Vagina (tissue), 2 donors: ENCODE measurements around the gene MGME1.

Source experiments
- POLR2A ChIP-seq, 2 donors: fragments of 450-650 bp; IDR thresholded peaks; one replicate each; pipeline ENCODE4 v1.6.1; 2017; ENCODE audit warnings: antibody characterized with exemption in 2 of 2, mild to moderate bottlenecking in 2 of 2, moderate library complexity in 2 of 2
- POLR2AphosphoS5 ChIP-seq, 2 donors: sonication (generic); formaldehyde crosslinking; IDR thresholded peaks; one replicate each; pipeline ENCODE4 v1.9.0; 2017; ENCODE audit warnings: antibody characterized with exemption in 2 of 2, mild to moderate bottlenecking in 2 of 2, low read depth in 1 of 2; ENCODE audit not compliant: insufficient read depth in 1 of 2
- TF ChIP-seq, protein P1 (sequence below), 3 experiments: fragments of 450-650 bp in 2 of 3; fragments of 200-600 bp in 1 of 3; sonication (generic) in 1 of 3; IDR thresholded peaks; one replicate each; pipeline ENCODE4 v1.5.1; 2017 to 2019; ENCODE audit warnings: antibody characterized with exemption in 3 of 3, mild to moderate bottlenecking in 2 of 3, moderate library complexity in 2 of 3

DNA sequence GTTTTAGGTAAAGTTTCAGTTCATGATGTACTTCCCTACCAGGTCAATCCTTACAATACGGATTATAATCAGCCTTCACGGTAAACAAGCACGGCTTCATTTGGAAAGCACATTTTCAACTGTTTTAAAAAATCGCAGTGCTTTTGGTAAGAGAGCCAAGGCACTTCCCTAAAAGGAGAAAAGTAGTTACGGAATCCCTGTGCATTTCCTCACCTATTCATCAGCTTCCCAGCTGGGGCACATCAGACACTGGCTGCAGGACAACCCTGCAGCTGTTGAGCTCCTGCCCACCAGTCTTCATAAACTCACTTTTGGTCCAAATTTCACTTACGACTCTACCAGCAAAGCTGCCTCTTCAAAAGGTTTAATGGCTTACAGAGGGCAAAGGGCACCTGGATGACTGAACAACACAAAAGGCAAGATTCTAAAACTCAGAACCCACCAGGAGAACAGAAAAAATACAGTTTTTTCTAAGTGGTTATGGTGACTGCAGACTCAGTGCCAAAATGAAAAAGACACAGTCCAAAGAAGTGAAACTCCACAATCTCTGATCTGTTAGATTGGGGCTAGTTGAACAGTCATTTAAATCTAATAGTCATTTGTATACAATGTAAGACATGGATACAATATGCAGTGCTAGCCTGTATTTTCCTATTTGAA is 7.8 kb upstream of the MGME1 start:
- TF ChIP-seq POLR2AphosphoS5 (IDR thresholded peaks at IDR 0.05; ENCODE audit: insufficient read depth in 1 of 2, low read depth in 1 of 2): no peak
- TF ChIP-seq, protein P1, sequence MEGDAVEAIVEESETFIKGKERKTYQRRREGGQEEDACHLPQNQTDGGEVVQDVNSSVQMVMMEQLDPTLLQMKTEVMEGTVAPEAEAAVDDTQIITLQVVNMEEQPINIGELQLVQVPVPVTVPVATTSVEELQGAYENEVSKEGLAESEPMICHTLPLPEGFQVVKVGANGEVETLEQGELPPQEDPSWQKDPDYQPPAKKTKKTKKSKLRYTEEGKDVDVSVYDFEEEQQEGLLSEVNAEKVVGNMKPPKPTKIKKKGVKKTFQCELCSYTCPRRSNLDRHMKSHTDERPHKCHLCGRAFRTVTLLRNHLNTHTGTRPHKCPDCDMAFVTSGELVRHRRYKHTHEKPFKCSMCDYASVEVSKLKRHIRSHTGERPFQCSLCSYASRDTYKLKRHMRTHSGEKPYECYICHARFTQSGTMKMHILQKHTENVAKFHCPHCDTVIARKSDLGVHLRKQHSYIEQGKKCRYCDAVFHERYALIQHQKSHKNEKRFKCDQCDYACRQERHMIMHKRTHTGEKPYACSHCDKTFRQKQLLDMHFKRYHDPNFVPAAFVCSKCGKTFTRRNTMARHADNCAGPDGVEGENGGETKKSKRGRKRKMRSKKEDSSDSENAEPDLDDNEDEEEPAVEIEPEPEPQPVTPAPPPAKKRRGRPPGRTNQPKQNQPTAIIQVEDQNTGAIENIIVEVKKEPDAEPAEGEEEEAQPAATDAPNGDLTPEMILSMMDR (IDR thresholded peaks at IDR 0.05): no peak
- no peak for TF ChIP-seq POLR2A (IDR thresholded peaks at IDR 0.05)
